Skin of body (tissue), 2 donors: Measurements from ENCODE around the gene FAM229B. TPM values are rescaled to one million over a fixed set of nuclear protein-coding genes. Genes with fewer than 3 reads are reported as not detected.

Experiments
- DNase-seq: peaks from one replicate; lab custom pipeline; 2025; lab: John Stamatoyannopoulos, UW
- total RNA-seq: library from RNA; depleted of rRNA; stranded (reverse); fragments of >200 nt; gene quantifications from one replicate; pipeline ENCODE4 v1.2.3, GENCODE V29; 2014

FAM229B gene
- total RNA-seq, 1 donor from 2014 or later: 13.8 TPM

GRCh38 chr6:112141707-112142106 lies 54.3 kb downstream of the FAM229B start:
- no peak for DNase-seq

- DNase-seq: peak; percentile 19
Measured at GRCh38 chr6:112144145-112144926, 56.9 kb downstream of the FAM229B start.

- no peak for DNase-seq
Measured at GRCh38 chr6:112145080-112145573, 57.7 kb downstream of the FAM229B start.

- DNase-seq: no peak
Measured at GRCh38 chr6:112148103-112148502, 60.7 kb downstream of the FAM229B start.

DNA sequence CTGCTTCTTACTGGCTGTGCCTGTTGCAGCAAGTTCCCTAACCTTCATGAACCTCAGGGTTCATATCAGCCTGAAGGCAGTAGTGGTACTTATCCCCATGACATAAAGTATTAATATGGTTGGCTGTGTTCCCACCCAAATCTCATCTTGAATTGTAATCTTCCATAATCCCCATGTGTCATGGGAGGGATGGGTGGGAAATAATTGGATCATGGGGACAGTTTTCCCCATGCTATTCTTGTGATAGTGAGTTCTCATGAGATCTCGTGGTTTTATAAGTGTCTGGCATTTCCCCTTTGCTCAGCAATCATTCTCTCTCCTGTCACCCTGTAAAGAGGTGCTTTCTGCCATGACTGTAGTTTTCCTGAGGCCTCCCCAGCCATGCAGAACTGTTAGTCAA lies 61.8 kb downstream of the FAM229B start:
- no peak for DNase-seq

- peak; percentile 96 for DNase-seq
Measured at GRCh38 chr6:112149719-112150263, 62.4 kb downstream of the FAM229B start.

DNA sequence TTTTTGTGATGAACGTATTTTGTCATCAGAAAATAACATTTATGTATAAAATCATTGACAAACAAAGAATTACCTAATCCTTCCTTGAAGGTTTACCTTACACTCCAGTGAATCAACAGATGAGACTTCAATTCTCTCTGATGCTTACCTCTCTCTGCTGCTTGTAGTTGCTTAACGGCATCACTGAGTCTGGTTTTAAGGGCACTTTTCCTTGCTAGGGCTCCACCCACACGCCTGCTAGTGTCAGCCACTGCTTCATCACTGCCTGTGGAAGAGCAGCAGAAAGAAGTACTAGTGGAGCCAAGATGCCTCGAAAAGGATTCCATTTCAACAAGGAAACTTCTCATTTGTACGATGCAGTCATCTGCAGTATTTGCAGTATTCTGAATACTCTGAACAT lies 63.0 kb downstream of the FAM229B start:
- peak; percentile 48 for DNase-seq

Other genes with a start within 250 kb of the FAM229B start
- gene FYN, start 214.1 kb upstream of the FAM229B start, total RNA-seq: 145 TPM
- gene CCN6, start 33.5 kb upstream of the FAM229B start, total RNA-seq: 0.39 TPM
- 38.0 TPM for gene TUBE1, start 109 bp upstream of the FAM229B start, total RNA-seq
- gene LAMA4, start 167.0 kb downstream of the FAM229B start, total RNA-seq: 249 TPM